ENCODE data around the gene CCDC188. TPM values are rescaled to one million over a fixed set of nuclear protein-coding genes. Genes with fewer than 3 reads are reported as not detected.

The CCDC188 gene
- total and polyA plus RNA-seq, 2 of the 13 experiments (the other 11 are each of a cell fraction or from before 2014, with no cell fraction given), result not detected

GRCh38 chr22:20106849-20107237 is 44.0 kb downstream of the CCDC188 start (continued):
- TF ChIP-seq ZNF687 (CRISPR knock-in tag; IDR thresholded peaks at IDR 0.05) (no peak), TBP (CRISPR knock-in tag; IDR thresholded peaks at IDR 0.05) (no peak), UBTF (CRISPR knock-in tag; IDR thresholded peaks at IDR 0.05) (no peak), ZNF597 (CRISPR knock-in tag; IDR thresholded peaks at IDR 0.05) (no peak), ZFP90 (CRISPR knock-in tag; IDR thresholded peaks at IDR 0.05; ENCODE audit: borderline replicate concordance) (no peak), FOXP1 (IDR thresholded peaks at IDR 0.05) (no peak), FOXP1 (CRISPR knock-in tag; IDR thresholded peaks at IDR 0.05) (no peak), RBAK (CRISPR knock-in tag; IDR thresholded peaks at IDR 0.05) (no peak), POLR2A (IDR thresholded peaks at IDR 0.05; ENCODE audit: insufficient read depth in 1 of 2, low read depth in 2 of 2, low read length in 2 of 2) (no peak), MATR3 (CRISPR knock-in tag; IDR thresholded peaks at IDR 0.05) (no peak), ZNF674 (CRISPR knock-in tag; IDR thresholded peaks at IDR 0.05; ENCODE audit: low read depth) (no peak)
